Stimulated activated CD4-positive, alpha-beta T cell treated with anti-CD3 and anti-CD28 coated beads, Interleukin-12 subunit alpha, Interleukin-12 subunit beta, amount 100 ng/mL, for 24 hours (primary cell): Measurements from ENCODE around the gene SLC23A2.
"Not testable (repeated sequence)": the region's sequence is repeated elsewhere in the genome, so short reads cannot be mapped to it uniquely, and the experiment has no call there.

Source experiments
- DNase-seq, 2 experiments: peaks; one replicate each; pipeline ENCODE4 v3.0.0-alpha.2; 2020; ENCODE audit warnings: low read depth in 2 of 2

Gene SLC23A2

GRCh38 chr20:4936392-4936850, 64.9 kb downstream of the SLC23A2 start:
- no peak for DNase-seq

GRCh38 chr20:4932061-4932460, 69.2 kb downstream of the SLC23A2 start:
- no peak for DNase-seq

DNA sequence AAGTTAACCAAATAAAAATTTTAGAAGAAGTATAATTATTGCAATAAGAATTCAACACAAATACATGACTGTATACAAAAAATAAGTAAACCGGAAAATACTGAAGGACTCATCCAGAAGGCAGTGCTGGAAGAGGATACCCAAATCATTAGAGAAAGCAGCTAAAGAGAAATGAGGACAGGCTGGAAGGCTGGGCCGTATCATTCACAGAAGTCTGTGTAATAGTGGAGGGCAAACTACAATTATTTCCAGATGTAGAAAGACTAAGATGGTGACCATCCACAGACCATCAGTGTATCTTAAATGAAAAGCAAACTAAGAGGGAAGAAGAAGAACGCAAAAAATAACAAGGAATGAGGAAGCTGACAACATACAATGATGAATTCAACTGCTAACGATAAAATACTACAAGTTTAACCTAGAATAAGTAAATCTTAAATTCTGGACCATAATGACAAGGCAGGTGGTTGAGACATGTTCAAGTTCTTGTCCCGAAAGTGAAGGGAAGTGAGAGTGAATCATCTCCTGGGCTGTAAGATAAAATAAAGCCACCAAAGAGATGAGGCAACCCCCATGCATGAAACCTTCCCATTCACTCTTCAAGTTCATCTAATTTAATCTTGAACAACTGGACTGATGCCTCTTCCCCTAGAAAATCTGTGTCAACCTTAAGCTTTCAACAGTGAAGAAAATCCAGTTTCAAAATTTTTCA, 71.5 kb downstream of the SLC23A2 start:
- DNase-seq: no peak

DNA sequence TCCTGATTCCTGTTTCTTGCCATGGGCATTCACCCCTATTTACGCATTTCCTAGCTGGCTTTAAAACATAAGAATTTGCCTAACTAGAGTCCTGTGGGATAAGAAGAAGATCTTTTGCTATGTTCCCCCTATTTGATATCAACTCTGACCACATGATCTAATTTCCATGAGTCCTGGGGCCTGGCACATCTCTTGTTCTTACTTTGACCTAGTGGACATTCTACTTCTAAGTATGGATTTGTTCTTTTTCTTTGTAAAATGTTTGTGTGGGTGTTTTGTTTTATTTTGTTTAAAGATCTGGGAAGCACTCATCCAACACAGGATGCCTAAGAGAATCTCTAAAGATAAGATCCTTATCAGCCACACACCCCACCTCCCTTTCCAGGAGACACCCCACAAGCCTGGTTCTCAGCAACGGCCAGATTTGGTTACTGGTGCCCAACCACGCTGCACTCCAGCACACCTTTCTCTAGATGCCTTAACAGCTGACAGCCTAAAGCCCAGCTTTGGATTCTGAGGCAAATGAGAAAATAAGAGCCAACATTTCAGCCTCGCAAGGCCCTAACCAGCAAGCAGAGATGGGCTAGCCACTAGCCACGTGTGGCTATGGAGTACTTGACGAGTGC, 74.7 kb downstream of the SLC23A2 start:
- no peak for DNase-seq

DNA sequence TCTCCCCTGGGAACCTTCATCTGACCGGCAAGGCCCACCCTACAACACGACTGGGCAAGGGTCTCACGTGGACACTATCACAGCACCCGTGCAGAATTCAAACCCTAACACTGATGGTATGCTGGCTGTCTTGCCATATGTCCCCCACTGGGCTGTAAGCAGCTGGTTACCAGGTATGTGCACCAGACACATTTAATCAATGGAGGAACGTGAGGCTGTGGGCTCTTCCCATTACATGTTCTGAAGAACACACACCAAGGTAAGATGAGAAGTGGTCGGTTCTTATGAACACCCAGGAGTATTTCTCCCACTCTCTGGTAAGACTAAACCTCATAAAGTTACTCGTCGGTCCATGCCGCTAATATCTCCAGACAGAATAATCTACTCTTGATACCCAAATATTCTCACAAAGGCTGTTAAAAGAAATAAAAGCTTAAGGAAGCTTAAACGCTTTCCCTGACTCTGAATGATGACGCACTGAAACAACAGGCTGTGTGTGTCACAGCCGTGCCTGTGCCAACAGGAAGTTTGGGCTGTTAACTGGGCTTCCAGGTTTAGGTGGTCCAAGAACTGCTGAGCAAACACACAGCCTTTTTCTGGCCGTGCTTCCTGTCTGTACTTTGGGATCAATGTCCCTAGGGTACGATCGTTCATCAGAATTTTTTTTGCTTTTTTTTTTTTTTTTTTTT, 75.3 kb downstream of the SLC23A2 start:
- DNase-seq: no peak

- DNase-seq: no peak
Measured at GRCh38 chr20:4924446-4924845, 76.9 kb downstream of the SLC23A2 start.

- no peak for DNase-seq
Measured at GRCh38 chr20:4924032-4924431, 77.3 kb downstream of the SLC23A2 start.

GRCh38 chr20:4922186-4922585, 79.1 kb downstream of the SLC23A2 start:
- DNase-seq: no peak

- not testable (repeated sequence) for DNase-seq
Measured at GRCh38 chr20:4921271-4921670, 80.0 kb downstream of the SLC23A2 start.

- DNase-seq: no peak
Measured at GRCh38 chr20:4920655-4921054, 80.7 kb downstream of the SLC23A2 start.

DNA sequence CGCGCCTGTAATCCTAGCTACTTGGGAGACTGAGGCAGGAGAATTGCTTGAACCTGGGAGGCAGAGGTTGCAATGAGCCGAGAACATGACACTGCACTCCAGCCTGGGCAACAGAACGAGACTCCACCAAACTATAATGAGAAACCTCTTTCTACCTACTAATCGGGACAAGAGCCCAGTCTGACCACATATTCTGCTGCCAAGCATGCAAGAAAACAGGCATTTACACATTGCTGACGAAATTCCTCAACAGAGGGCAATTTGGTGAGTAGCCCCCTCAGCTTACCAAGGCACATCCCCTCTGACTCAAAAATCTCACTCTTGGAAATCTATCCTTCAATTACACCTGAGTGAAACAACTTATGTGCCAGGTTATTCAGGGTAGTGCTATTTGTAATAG, 81.2 kb downstream of the SLC23A2 start:
- no peak for DNase-seq

DNA sequence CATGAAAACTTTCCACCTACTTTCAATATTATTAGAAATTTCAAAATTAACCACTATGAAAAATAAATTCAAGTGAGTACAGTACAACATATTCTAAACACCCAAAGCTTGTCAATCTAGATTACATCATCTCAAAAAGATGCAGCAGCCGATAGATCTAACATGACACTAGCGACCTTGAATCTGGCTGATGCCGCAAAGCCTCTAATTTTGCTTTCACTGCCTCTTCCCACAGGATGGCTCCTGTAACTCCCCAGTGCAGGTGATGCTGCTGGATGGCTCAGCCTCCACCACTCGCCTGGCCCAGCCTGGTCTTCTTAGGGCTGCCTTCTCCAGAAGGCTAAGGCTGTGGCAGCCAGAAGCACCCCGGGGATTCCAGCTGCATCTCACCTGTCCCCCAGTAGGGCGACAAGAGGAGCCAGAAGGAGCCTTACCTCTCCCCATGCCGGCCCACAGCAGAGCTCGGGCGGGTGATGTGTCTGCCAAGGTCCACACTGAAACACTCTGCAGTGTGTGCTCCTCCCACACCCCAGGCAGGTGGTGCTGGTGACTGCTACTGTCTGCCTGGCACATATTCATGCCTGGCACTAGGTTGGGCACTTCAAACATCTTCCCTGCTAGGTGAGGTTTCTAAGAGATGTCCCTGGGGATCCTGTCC, 82.1 kb downstream of the SLC23A2 start:
- no peak for DNase-seq

GRCh38 chr20:4918473-4918872, 82.8 kb downstream of the SLC23A2 start:
- DNase-seq: no peak

DNA sequence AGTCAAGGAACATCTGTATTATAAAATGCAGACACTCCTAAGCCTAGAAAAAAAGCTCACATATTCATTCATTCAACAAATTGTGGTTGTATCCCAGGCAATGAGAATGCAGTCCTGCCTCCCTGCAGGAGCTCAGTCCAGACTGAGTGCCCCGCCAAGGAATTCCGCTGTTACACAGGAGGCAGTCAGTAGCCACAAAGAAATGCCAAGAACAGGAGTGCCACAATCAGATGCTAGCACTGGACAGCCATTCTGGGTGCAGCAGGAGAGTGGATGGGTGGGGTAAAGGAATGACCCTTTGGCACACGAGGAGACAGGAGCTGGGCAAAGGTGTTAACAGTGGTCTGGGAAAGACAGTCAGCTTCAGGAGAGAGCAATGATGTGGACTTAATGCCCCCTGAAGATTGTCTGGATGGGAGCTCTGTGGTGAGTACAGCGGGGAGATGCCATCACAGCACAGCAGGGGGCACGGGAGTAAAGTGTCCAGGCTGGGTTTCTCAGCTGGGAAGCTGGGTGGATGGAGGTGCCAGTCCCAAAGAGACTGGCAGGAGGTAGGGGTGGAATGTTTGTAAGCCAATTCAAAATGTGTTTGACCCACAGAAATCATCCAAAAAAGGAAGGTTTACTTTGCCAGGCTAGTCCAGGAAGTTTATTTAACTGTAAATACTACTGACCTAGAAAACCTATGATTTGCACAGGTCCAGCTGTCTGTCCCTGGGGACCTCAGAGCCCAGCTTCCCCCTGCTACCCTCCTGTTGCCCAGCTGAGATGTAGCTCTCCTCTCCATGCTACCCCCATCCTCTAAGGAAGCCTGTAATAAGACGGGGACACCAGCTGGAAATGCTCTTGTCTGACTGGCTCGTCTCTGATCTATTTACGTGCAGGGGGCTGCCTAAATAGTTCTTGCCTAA, 84.1 kb downstream of the SLC23A2 start:
- DNase-seq: no peak

GRCh38 chr20:4913147-4913546, 88.2 kb downstream of the SLC23A2 start:
- DNase-seq: no peak

- no peak for DNase-seq
Measured at GRCh38 chr20:4912380-4913142, 88.7 kb downstream of the SLC23A2 start.

DNA sequence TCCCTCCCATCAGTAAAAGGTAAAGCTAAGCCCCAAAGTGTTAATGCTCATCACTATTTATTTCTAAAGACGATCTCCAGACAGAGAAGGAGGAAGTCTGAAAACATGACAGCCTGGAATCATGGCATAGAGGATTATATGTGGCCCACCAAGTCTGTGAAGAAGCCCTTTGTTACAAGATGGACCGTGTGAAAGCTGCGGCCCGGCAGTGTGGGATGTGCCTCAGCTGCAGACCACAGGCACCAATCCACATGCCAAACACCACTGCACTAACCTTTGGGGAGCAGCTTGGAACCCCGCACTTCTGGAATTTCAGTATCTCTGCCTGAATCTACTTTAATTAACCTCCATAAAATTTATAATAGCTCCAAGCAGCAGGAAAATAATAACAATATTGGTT, 90.4 kb downstream of the SLC23A2 start:
- no peak for DNase-seq

- no peak for DNase-seq
Measured at GRCh38 chr20:4905613-4906012, 95.7 kb downstream of the SLC23A2 start.

GRCh38 chr20:4905195-4905594, 96.1 kb downstream of the SLC23A2 start:
- no peak for DNase-seq

GRCh38 chr20:4904127-4904860, 97.0 kb downstream of the SLC23A2 start:
- DNase-seq: no peak
